ENCODE measurements around the gene COL21A1.

COL21A1 gene

DNA sequence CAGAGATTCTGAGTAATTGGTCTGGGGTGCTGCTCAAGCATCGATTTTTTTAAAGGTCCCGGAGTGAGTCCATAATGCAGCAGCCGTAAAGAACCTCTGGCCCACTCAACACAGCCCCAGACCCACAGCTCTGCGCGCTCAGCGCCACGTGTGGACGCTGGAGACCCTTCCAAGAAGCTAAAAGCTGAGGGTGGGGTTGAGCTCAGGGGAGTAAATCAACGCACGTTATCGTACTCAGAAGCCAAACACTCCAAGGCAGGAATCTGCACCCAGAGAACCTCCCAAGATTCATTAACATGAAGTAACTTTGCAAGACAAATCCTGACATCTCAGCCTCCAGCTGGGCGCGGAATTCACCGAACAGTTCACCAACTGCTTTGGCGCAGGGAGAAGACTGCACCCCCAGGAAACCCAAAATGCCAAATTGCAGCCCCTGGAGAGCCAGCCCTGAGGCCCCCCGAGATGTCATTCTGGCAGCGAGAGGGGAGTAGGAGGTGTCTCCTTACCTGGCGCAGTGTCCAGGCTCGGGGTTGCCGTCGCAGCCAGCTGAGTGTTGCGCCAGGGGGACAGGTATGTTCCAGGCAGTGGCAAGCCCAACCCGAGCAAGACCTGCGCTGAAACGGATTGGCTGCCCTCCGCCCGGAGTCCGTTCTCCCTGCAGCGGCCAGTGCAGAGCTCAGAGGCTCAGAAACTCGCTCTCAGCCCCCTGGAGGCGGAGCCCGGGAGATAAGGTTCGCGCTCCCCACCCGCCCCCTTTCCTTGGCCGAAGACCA lies at the start of gene COL21A1:
TSS of gene COL21A1 (minus strand) at position 700 of the 773 bp plus-strand sequence. CDS start 64,962 bp downstream, outside the sequence.
- no peaks in the 10 kb centered on the region for H3K36me3 ChIP-seq (ENCODE audit: control insufficient read depth, insufficient read depth, low read length)
- no peak within 1 kb of the TSS for H3K4me3 ChIP-seq (ENCODE audit: low read length)
- peaks cover 15% of the 10 kb centered on the region for H3K4me1 ChIP-seq (ENCODE audit: control insufficient read depth, insufficient read depth, low read length)
- peaks cover 14% of the 10 kb centered on the region for H3K27me3 ChIP-seq (ENCODE audit: control insufficient read depth, insufficient read depth, low read length)
- no peak within 1 kb of the TSS for H3K9ac ChIP-seq (ENCODE audit: low read length)
- no peaks in the 10 kb centered on the region for H3K9me3 ChIP-seq (ENCODE audit: control insufficient read depth, low read length)

DNA sequence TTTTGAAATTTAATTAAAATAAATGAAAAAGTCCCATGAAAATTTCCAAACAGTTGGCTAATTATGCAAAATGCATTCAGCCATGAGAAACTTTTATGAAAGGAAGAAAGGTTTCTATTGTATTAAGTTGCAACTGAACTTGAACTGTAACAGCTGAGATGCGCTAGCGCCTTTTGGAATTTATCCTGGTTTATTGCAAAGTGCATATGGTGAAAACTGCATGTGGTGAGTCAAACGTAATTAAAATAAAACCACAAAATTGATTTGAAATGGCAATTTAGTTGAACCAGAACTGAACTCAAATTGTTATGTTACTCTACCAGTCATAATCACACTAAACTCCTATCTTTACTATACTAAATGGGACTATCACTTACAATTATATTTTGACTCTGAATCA lies 46.4 kb upstream of the COL21A1 start:
- H3K27me3 ChIP-seq (ENCODE audit: control insufficient read depth, insufficient read depth, low read length): no peaks in the 10 kb centered on the region
- no peak overlapping the region for H3K9ac ChIP-seq (ENCODE audit: low read length)
- no peaks in the 10 kb centered on the region for H3K36me3 ChIP-seq (ENCODE audit: control insufficient read depth, insufficient read depth, low read length)
- H3K4me1 ChIP-seq (ENCODE audit: control insufficient read depth, insufficient read depth, low read length): no peaks in the 10 kb centered on the region
- H3K4me3 ChIP-seq (ENCODE audit: low read length): no peak overlapping the region
- H3K9me3 ChIP-seq (ENCODE audit: control insufficient read depth, low read length): no peaks in the 10 kb centered on the region

DNA sequence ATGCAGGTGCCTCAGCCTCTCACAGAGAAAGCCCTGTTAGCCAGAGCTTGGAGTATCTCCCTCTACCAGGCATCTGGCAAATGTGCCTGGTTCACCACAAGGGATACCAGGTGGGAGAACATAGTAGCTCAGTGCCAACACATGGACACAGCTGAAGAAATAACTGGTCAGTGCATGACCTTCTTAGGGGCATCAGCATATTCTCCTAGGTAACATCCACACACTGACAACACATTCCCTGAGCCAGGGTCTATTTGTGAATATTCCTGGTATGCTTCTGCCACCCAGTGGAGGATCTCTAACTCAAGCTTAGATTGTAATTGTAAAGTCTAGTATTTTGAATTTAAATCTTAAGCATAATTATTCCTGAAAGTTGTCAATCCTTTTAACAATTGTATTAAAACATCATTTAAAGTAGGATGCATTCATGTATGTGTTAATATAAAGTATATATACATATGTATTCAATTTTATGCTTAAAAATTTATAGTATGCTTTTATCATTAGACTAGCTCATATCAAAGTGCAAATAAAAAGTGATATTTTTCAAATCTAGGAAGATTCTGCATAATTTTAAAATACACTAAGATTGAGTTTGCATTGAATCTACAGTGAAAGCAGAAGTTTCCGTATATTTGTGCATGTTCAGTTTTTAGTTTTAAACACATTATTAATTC lies 45.3 kb upstream of the COL21A1 start:
- Histone ChIP-seq H3K27me3 (ENCODE audit: control insufficient read depth, insufficient read depth, low read length) (no peaks in the 10 kb centered on the region), H3K36me3 (ENCODE audit: control insufficient read depth, insufficient read depth, low read length) (no peaks in the 10 kb centered on the region), H3K4me1 (ENCODE audit: control insufficient read depth, insufficient read depth, low read length) (no peaks in the 10 kb centered on the region), H3K4me3 (ENCODE audit: low read length) (no peak overlapping the region), H3K9ac (ENCODE audit: low read length) (no peak overlapping the region), H3K9me3 (ENCODE audit: control insufficient read depth, low read length) (no peaks in the 10 kb centered on the region)

DNA sequence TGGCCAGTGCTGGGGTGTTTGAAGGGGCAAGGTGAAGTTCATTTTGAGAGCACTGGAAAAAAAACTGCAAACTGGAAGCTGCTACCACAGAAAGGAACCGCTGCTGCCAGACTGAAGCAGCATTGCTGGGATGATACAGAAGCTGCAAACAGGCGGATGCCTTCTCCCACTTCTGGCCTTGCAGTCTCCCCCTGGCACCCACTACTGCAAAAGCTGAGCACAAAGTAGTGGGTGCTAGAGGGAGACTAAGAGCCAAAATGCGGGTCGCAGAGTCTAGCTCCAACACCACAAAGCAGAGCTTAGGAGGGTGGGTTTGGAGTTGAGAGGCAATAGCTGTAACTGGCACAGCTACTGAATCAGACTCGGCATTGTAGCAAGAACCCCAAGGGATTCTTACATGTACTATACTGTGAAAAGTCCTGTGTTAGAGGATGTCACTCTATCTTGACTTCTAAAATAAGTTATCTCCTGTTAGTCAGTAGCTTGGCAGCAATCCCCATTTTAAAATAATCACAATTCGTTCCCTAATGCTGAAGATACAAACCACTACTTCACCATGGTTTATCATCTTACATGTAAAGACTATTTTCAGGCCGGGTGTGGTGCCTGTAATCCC lies 44.0 kb upstream of the COL21A1 start:
- Histone ChIP-seq H3K9me3 (ENCODE audit: control insufficient read depth, low read length) (no peaks in the 10 kb centered on the region), H3K36me3 (ENCODE audit: control insufficient read depth, insufficient read depth, low read length) (no peaks in the 10 kb centered on the region), H3K27me3 (ENCODE audit: control insufficient read depth, insufficient read depth, low read length) (no peaks in the 10 kb centered on the region), H3K4me3 (ENCODE audit: low read length) (no peak overlapping the region), H3K4me1 (ENCODE audit: control insufficient read depth, insufficient read depth, low read length) (no peaks in the 10 kb centered on the region), H3K9ac (ENCODE audit: low read length) (no peak overlapping the region)

DNA sequence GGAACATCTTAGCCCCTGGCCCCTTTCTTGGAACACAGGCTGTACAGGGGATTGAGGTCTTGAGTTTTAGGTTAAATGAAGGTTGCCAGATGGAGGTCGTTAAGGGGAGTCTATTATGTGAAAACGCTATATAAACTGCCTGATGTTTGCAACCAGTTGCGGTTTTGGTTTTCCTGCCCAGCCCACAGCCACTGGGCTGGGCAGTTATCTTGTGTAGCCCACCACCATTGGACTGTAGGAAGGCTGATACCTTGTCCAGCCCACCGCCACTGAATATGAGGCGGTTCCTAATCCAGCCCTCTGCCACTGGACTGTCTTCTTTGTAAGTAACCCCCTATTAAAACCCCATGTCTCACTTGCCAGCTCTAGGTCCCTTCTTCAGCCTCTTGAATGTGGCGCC lies 42.3 kb upstream of the COL21A1 start:
- Histone ChIP-seq H3K36me3 (ENCODE audit: control insufficient read depth, insufficient read depth, low read length) (no peaks in the 10 kb centered on the region), H3K4me3 (ENCODE audit: low read length) (no peak overlapping the region), H3K4me1 (ENCODE audit: control insufficient read depth, insufficient read depth, low read length) (no peaks in the 10 kb centered on the region), H3K9ac (ENCODE audit: low read length) (no peak overlapping the region), H3K27me3 (ENCODE audit: control insufficient read depth, insufficient read depth, low read length) (no peaks in the 10 kb centered on the region), H3K9me3 (ENCODE audit: control insufficient read depth, low read length) (no peaks in the 10 kb centered on the region)

DNA sequence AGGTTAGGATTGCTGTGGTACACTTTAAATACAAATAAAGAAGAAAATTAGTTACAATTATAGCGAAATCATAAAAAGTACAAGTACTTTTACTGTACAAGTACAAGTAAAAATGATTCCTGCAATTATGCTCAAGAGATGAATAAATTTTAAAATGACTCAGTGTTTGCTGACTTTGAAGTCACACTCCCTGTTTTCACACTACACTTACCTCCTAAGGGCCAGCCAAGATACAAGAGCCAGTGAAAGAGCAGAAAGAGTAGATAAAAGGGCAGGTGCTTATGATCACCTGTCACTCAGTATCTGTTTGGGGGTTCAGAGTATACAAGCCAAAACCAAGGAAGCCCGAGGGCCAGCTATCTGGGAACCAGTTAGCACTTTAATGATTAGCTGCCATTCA lies 41.0 kb upstream of the COL21A1 start:
- Histone ChIP-seq H3K9me3 (ENCODE audit: control insufficient read depth, low read length) (no peaks in the 10 kb centered on the region), H3K36me3 (ENCODE audit: control insufficient read depth, insufficient read depth, low read length) (no peaks in the 10 kb centered on the region), H3K9ac (ENCODE audit: low read length) (no peak overlapping the region), H3K4me3 (ENCODE audit: low read length) (no peak overlapping the region), H3K27me3 (ENCODE audit: control insufficient read depth, insufficient read depth, low read length) (no peaks in the 10 kb centered on the region), H3K4me1 (ENCODE audit: control insufficient read depth, insufficient read depth, low read length) (no peaks in the 10 kb centered on the region)

DNA sequence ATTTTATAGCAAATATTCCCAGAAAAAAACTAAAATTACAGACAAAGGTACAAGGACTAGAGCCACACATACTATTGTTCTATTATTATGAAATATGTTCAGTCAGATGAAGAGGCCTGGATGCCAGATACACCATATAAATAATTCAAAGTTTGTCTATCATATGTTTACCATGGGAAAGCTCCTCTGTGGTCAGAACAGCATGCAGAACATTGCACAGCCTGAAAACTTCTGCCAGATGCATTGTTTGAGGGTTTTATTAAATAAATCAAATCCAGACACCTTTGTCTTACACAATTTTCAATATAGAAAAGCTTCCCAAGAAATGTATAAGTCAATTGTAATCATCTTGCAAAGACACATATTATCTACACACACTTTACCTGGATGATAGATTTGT lies 35.0 kb upstream of the COL21A1 start:
- Histone ChIP-seq H3K36me3 (ENCODE audit: control insufficient read depth, insufficient read depth, low read length) (no peaks in the 10 kb centered on the region), H3K4me3 (ENCODE audit: low read length) (no peak overlapping the region), H3K27me3 (ENCODE audit: control insufficient read depth, insufficient read depth, low read length) (no peaks in the 10 kb centered on the region), H3K9ac (ENCODE audit: low read length) (no peak overlapping the region), H3K9me3 (ENCODE audit: control insufficient read depth, low read length) (no peaks in the 10 kb centered on the region), H3K4me1 (ENCODE audit: control insufficient read depth, insufficient read depth, low read length) (no peaks in the 10 kb centered on the region)

DNA sequence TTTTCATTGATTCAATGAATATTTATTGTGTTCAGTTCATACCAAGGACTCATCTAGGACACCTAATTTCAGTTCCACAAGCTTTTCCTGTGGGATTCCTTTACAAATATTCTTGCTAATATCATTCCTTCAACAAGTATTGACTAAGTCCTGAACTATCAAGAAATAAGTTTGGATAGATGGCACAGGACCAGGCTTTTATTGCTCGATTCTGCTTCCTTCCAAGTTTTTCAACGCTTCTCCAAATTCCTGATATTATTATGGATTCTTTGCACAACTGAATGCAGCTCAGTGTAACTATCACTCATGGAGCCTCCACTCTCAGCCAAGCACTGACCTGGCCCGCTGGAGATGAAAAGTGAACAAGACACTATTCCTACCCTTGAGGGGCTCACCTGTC lies 32.7 kb upstream of the COL21A1 start:
- no peak overlapping the region for H3K4me3 ChIP-seq (ENCODE audit: low read length)
- no peaks in the 10 kb centered on the region for H3K27me3 ChIP-seq (ENCODE audit: control insufficient read depth, insufficient read depth, low read length)
- no peaks in the 10 kb centered on the region for H3K36me3 ChIP-seq (ENCODE audit: control insufficient read depth, insufficient read depth, low read length)
- H3K9ac ChIP-seq (ENCODE audit: low read length): no peak overlapping the region
- no peaks in the 10 kb centered on the region for H3K9me3 ChIP-seq (ENCODE audit: control insufficient read depth, low read length)
- H3K4me1 ChIP-seq (ENCODE audit: control insufficient read depth, insufficient read depth, low read length): no peaks in the 10 kb centered on the region

DNA sequence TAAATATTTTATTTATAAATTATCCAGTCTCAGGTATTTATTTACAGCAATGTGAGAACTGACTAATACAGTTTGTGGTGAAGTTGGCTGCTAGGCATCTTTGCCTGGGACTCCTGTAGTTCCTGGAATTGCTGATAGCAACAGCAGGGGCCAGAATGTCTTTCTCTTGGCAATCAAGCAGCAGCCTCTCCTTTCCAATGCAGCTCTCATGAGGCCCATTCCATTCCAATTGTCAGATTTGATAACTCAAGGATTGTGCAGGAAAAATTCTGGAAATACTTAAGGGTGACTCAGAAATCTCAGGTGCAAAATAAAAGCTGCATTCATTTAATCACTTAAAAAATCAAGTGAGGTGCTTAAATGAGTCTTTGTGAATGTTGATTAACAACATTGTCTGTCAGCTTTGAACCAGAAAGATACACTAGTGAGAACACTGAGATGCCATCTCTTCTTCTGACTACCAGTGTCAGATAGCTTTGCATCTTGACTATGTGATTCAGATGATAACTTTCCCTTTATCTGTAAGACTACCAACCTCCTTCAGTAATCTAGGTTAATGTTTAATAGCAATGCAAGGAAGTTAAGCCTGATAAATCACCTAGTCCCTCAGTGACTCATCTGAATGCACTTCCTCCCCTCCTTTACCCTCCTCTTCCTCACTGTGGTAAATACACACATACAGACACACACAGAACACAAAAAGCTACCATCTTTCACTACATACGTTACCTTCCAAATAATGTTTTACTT lies 32.1 kb upstream of the COL21A1 start:
- Histone ChIP-seq H3K4me1 (ENCODE audit: control insufficient read depth, insufficient read depth, low read length) (no peaks in the 10 kb centered on the region), H3K27me3 (ENCODE audit: control insufficient read depth, insufficient read depth, low read length) (no peaks in the 10 kb centered on the region), H3K9me3 (ENCODE audit: control insufficient read depth, low read length) (no peaks in the 10 kb centered on the region), H3K9ac (ENCODE audit: low read length) (no peak overlapping the region), H3K4me3 (ENCODE audit: low read length) (no peak overlapping the region), H3K36me3 (ENCODE audit: control insufficient read depth, insufficient read depth, low read length) (no peaks in the 10 kb centered on the region)

DNA sequence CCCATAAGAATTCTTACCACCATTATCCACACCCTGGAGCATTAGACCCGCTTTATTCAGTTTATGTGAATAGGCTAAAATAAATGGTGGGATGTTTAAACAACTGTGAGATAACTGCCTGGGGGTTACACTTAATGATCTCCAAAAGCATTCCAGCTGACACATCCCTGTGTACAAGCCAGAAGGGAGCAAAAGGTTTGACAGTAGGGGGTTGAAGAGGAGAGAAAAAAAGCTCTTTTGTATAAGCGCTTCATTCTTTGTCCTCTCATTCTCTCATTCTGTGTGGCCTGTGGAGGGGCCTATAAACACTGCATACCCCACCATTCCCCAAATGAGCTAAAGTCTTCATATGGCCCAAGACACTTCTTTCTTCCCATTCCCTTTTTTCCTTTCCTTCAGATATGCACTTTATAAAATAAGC lies 30.8 kb upstream of the COL21A1 start:
- H3K9ac ChIP-seq (ENCODE audit: low read length): no peak overlapping the region
- no peaks in the 10 kb centered on the region for H3K36me3 ChIP-seq (ENCODE audit: control insufficient read depth, insufficient read depth, low read length)
- no peaks in the 10 kb centered on the region for H3K4me1 ChIP-seq (ENCODE audit: control insufficient read depth, insufficient read depth, low read length)
- no peaks in the 10 kb centered on the region for H3K9me3 ChIP-seq (ENCODE audit: control insufficient read depth, low read length)
- no peak overlapping the region for H3K4me3 ChIP-seq (ENCODE audit: low read length)
- no peaks in the 10 kb centered on the region for H3K27me3 ChIP-seq (ENCODE audit: control insufficient read depth, insufficient read depth, low read length)

DNA sequence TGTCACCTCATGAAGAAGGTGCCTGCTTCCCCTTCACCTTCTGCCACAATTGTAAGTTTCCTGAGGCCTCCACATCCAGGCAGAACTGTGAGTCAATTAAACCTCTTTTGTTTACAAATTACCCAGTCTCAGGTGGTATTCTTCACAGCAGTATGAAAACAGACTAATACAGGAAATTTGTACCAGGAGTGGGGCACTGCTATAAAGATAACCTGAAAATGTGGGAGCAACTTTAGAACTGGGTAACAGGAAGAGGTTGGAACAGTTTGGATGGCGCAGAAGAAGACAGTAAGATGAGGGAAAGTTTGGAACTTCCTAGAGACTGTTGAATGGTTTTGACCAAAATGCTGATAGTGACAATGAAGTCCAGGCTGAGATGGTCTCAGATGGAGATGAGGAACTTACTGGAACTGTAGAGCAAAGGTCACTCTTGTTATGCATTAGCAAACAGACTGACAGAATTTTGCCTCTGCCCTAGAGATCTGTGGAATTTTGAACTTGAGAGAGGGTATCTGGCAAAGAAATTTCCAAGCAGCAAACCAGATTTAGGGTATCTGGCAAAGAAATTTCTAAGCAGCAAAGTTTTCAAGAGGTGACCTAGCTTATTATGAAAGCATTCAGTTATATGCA lies 23.5 kb upstream of the COL21A1 start:
- Histone ChIP-seq H3K4me3 (ENCODE audit: low read length) (no peak overlapping the region), H3K4me1 (ENCODE audit: control insufficient read depth, insufficient read depth, low read length) (no peaks in the 10 kb centered on the region), H3K27me3 (ENCODE audit: control insufficient read depth, insufficient read depth, low read length) (no peaks in the 10 kb centered on the region), H3K9ac (ENCODE audit: low read length) (no peak overlapping the region), H3K36me3 (ENCODE audit: control insufficient read depth, insufficient read depth, low read length) (no peaks in the 10 kb centered on the region), H3K9me3 (ENCODE audit: control insufficient read depth, low read length) (no peaks in the 10 kb centered on the region)
